Fibroblast of villous mesenchyme (primary cell): ENCODE data around the gene SLIT1. TPM values are rescaled to one million over a fixed set of nuclear protein-coding genes. Genes with fewer than 3 reads are reported as not detected.

Source experiments
- DNase-seq: peaks from one replicate; pipeline ENCODE4 v3.0.0-alpha.2; 2010; ENCODE audit warnings: low read depth
- H3K4me3 ChIP-seq: 2 replicates; pipeline ENCODE4 v1.5.1; 2011; ENCODE audit warnings: low read depth, mild to moderate bottlenecking, low read length
- total RNA-seq: library from RNA; depleted of rRNA; stranded (reverse); fragments of >200 nt; gene quantifications from 2 replicates; pipeline ENCODE4 v1.2.3, GENCODE V29; 2012
- TF ChIP-seq, protein P1 (sequence below): IDR thresholded peaks from 2 replicates; pipeline ENCODE4 v1.5.1; 2012; ENCODE audit warnings: low read depth, mild to moderate bottlenecking, low read length; ENCODE audit not compliant: insufficient read depth

SLIT1 gene
- total RNA-seq, 1 donor: not detected

DNA sequence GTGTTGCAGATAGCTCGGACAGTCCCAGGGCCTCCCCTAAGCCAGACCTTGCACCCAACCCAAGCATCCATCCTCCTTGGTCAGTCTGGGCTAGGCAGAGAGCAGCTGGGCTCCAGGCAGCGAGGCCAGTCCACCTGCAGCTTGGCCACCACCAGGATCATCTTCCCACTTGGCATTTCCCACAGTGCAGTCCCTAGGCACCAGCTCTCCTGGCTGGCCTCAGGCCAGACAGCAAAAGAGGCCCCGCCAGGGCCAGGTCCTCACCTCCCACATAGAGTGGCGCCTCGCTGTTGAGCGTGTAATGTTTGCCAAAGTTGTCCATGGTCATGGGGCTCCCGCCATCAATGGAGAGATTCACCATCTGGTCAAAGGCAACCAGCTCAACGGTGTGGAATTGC lies 182.0 kb downstream of the SLIT1 start:
- TF ChIP-seq, protein P1, sequence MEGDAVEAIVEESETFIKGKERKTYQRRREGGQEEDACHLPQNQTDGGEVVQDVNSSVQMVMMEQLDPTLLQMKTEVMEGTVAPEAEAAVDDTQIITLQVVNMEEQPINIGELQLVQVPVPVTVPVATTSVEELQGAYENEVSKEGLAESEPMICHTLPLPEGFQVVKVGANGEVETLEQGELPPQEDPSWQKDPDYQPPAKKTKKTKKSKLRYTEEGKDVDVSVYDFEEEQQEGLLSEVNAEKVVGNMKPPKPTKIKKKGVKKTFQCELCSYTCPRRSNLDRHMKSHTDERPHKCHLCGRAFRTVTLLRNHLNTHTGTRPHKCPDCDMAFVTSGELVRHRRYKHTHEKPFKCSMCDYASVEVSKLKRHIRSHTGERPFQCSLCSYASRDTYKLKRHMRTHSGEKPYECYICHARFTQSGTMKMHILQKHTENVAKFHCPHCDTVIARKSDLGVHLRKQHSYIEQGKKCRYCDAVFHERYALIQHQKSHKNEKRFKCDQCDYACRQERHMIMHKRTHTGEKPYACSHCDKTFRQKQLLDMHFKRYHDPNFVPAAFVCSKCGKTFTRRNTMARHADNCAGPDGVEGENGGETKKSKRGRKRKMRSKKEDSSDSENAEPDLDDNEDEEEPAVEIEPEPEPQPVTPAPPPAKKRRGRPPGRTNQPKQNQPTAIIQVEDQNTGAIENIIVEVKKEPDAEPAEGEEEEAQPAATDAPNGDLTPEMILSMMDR: no peak
- no peak overlapping the region for H3K4me3 ChIP-seq
- no peak for DNase-seq

DNA sequence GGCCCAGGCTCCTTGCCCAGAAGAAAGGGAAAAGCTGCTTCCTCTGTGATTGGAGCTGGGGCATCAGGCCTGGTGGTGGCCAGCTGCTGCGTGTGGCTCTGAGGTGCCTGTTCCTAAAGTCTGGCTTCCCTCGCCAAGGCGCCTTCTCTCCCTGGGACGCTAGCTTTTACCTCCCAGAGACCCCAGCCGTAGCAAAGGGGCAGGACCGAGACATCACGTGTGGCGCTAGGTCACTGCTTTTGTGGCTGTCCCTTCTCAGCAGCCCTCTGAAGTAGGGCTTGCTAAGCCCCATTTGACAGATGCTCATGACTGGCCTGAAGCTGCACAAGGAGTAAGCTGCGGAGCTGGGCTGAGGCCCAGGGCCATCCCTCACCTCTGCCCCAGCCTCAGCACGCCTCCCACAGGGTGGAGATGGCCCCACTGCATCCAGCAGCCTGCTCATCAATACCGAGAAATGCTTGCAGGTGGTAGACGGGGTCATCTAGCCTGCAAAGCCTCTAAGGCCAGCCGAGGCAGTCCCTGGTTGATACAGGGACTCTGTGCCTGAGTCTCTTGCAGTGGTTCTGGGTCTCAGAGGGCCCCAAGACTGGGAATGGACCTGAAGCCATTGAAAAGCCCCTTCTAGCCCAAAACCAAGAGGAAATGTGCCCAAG lies 182.5 kb downstream of the SLIT1 start:
- no peak for DNase-seq
- TF ChIP-seq, protein P1: no peak
- H3K4me3 ChIP-seq: no peak overlapping the region

DNA sequence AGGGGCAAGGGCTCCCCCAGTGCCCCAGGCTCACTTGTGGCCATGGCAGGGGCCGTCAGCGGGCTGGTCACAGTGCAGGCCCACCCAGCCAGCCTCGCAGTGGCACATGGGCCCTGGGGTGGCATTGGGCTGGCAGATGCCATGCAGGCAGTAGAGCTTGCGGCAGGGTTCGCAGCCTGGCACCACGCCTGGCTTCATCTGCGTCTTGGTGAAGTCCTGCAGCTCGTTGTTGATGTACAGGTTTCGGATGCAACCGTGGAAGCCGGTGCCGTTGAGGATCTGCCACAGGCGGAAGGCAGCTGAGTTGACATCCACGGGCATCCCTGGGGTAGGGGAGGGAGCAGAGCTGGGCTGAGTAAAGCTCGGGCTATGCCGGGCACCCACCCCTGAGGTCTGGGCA lies 183.1 kb downstream of the SLIT1 start:
- no peak overlapping the region for H3K4me3 ChIP-seq
- no peak for DNase-seq
- TF ChIP-seq, protein P1: no peak

DNA sequence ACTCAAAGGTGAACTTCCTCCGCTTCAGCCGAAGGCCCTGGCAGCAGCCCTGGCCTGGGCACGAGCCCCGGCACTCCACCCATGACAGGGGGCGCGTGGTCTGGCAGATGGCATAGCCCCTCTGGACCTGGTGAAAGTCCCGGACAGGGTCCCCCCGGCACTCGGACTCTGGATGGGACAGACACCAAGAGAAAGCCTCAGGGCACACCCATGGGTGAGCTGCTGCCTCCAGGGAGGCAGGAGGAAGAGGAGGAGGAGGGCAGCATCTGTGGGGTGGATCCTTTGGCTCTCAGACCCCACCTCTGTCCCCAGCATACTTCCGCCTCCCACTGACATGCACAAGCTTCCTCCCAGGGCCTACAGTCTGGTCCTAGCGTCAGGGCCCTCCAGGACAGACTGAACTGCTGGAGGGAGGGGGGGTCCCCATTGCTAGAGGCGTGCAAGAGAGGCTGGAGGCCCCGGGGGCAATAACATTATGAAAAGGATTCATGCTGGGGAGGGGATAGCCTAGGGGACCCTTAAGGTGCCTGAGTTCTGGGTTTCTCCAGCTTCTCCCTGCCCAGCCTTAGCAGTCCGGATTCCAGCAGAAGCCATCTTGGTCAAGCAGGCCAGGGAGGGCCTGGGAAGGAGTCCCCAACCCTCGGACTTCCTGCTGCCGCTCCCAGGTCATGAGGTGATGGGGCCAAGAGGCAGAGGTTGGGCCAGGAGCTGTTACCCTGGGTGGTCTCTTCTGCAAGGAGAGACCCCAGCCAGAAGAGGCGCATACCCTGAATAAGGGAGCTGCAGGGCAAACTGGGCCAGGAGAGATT lies 184.4 kb downstream of the SLIT1 start:
- TF ChIP-seq, protein P1: no peak
- no peak for DNase-seq
- no peak overlapping the region for H3K4me3 ChIP-seq

DNA sequence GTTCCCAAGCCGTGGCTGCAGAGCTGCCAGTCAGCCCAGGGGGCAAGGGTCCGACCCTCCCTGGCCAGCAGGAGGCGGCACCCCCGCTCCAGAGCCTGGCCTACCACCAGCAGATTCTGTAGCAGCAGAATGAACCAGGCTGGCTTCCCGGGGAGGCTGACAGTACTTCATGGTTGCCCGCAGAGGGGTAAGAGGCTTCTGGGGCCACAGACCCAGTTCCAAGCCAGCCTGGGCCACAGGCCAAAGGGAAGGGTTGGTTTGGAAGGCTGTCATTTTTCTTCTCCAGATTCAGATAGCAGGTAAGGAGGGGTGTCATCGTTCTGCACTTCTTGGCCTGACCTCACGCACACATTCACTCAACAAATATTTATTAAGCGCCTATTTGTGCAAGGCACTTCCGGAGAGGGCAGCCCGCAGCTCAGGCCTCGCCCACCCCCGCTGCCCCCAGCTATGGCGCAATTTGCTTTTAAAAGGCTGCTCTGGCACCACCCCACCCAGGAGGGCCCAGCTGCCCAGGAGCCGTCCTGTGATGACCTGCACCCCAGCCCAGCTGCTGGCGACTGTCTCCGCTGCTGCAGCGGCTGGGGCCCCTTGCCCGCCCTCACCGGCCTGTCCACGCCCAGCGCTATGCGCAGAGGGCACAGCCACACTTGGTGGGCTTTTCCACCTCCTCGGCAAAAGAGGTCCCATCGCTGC lies 185.1 kb downstream of the SLIT1 start:
- peak; percentile 66 for DNase-seq
- TF ChIP-seq, protein P1: no peak
- H3K4me3 ChIP-seq: no peak overlapping the region

DNA sequence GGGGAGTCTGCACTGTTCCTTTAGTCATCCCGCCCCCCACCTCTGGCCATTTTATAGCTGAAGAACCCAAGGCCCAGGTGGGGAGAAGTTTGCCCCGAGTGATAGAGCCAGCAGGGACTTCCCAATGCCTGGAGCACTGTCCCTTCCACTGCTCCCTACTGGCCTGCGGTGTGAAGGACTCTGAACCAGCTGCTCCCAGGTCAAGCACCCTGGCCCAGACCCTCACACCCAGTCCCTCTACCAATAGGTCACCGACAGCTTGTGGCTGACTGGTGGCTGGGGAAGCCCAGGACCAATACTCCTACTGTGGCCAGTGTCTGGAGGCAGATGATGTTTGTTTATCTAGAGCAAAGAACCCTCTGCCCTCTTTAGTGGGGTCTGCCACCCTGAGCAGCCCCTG lies 185.8 kb downstream of the SLIT1 start:
- TF ChIP-seq, protein P1: no peak
- DNase-seq: no peak
- no peak overlapping the region for H3K4me3 ChIP-seq
